WTC11 (cell line): Measurements from ENCODE around the gene NGB. TPM values are rescaled to one million over a fixed set of nuclear protein-coding genes. Genes with fewer than 3 reads are reported as not detected.

ENCODE experiments used
- ATAC-seq: fragments of 200-7000 bp; cut with Tn5 transposase; 2 replicates; pipeline ENCODE4 v1.10.0; 2021; ENCODE audit warnings: mild to moderate bottlenecking, moderate library complexity
- CTCF ChIA-PET: fragments of 300-600 bp; sonication (Branson Sonifier 250); formaldehyde crosslinking; loops from one replicate; lab custom pipeline; 2021; ENCODE audit warnings: antibody characterized with exemption; lab: Charles Lee
- POLR2A ChIA-PET: fragments of 350-600 bp; sonication (Branson Sonifier 250); formaldehyde crosslinking; loops from one replicate; lab custom pipeline; 2021; ENCODE audit warnings: antibody characterized with exemption; lab: Charles Lee
- DNase-seq: peaks from one replicate; pipeline ENCODE4 v3.0.0; 2021; ENCODE audit warnings: low spot score
- H3K27ac Mint-ChIP-seq: 2 replicates; pipeline ENCODE4 v1.8.0; 2021; ENCODE audit warnings: mixed read lengths
- H3K27me3 Mint-ChIP-seq: 2 replicates; pipeline ENCODE4 v1.8.0; 2021; ENCODE audit warnings: low read depth, mild to moderate bottlenecking, moderate library complexity, mixed read lengths
- H3K36me3 Mint-ChIP-seq: 2 replicates; pipeline ENCODE4 v1.8.0; 2021; ENCODE audit warnings: mixed read lengths
- H3K4me1 Mint-ChIP-seq: 2 replicates; pipeline ENCODE4 v1.8.0; 2022; ENCODE audit warnings: mixed read lengths
- H3K4me3 Mint-ChIP-seq: 2 replicates; pipeline ENCODE4 v1.8.0; 2021; ENCODE audit warnings: mild to moderate bottlenecking, moderate library complexity, mixed read lengths
- H3K9me3 Mint-ChIP-seq: 2 replicates; pipeline ENCODE4 v1.8.0; 2021; ENCODE audit warnings: mixed read lengths
- KAT7 ChIP-seq: sonication (generic); formaldehyde crosslinking; IDR thresholded peaks from 2 replicates; pipeline ENCODE4 v1.8.1; 2023; ENCODE audit warnings: missing genetic modification reagents, mild to moderate bottlenecking, borderline replicate concordance
- MXD4 ChIP-seq: fragments of 250-450 bp; sonication (Bioruptor Pico); IDR thresholded peaks from 2 replicates; pipeline ENCODE4 v1.8.0; 2021; ENCODE audit warnings: mild to moderate bottlenecking, moderate library complexity, borderline replicate concordance
- NR1H2 ChIP-seq: sonication (generic); formaldehyde crosslinking; IDR thresholded peaks from 2 replicates; pipeline ENCODE4 v1.9.0; 2021; ENCODE audit warnings: mild to moderate bottlenecking, moderate library complexity, missing genetic modification reagents
- ZNF121 ChIP-seq: sonication (generic); formaldehyde crosslinking; IDR thresholded peaks from 2 replicates; pipeline ENCODE4 v1.8.0; 2023; ENCODE audit warnings: missing genetic modification reagents
- ZNF423 ChIP-seq: fragments of 250-450 bp; sonication (Bioruptor Pico); IDR thresholded peaks from 2 replicates; pipeline ENCODE4 v2.1.2; 2022; ENCODE audit warnings: mild to moderate bottlenecking, moderate library complexity
- total RNA-seq: library from RNA; stranded (reverse); gene quantifications from 3 replicates; pipeline ENCODE4 v1.2.3, GENCODE V29; 2021
- TF ChIP-seq, protein P1 (sequence below): sonication (generic); formaldehyde crosslinking; IDR thresholded peaks from 2 replicates; pipeline ENCODE4 v1.8.1; 2022; ENCODE audit warnings: mild to moderate bottlenecking, moderate library complexity, missing genetic modification reagents
- TF ChIP-seq, protein P2 (sequence below): sonication (generic); formaldehyde crosslinking; IDR thresholded peaks from 2 replicates; pipeline ENCODE4 v1.8.1; 2023; ENCODE audit warnings: mild to moderate bottlenecking, moderate library complexity, missing genetic modification reagents
- TF ChIP-seq, protein P3 (sequence below): fragments of 200-600 bp; IDR thresholded peaks from 2 replicates; pipeline ENCODE4 v1.8.0; 2022; ENCODE audit warnings: antibody characterized with exemption
- TF ChIP-seq, protein P4 (sequence below): sonication (generic); formaldehyde crosslinking; conservative IDR thresholded peaks from 2 replicates; pipeline ENCODE4 v1.8.1; 2023; ENCODE audit warnings: mild to moderate bottlenecking, low read depth, missing genetic modification reagents, moderate library complexity

The NGB gene
- total RNA-seq, 1 experiment from 2014 or later: 0.33 TPM

DNA sequence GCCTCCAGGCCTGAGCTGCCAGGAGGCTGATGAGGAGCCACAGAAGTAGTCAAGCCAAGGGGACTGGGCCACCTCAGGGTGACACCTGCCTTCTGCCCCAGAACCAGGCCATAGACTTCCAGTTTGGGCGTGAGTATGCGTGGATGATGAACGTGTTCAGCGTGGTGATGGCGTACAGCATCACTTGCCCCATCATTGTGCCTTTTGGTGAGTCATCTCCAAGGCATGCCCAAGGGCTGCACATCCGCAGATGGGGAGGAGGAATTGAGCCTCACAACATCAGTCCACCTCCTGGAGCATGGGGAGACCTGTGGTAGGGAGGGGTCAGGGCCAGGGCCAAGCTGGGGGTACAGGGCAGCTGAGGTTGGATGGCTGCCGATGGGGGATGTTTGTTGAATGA, 22.3 kb downstream of the NGB start:
- POLR2A ChIA-PET: no interaction called here
- Mint-ChIP-seq H3K4me1 (no peaks in the 10 kb centered on the region), H3K36me3 (no peaks in the 10 kb centered on the region), H3K27ac (no peak overlapping the region), H3K4me3 (no peak overlapping the region), H3K27me3 (no peaks in the 10 kb centered on the region), H3K9me3 (no peaks in the 10 kb centered on the region)
- CTCF ChIA-PET: interaction anchor here (1.0 to 2.1 kb wide), 3 partner anchors 21 to 106 kb away, joined by 3 to 6 read pairs (median 3); no protein-coding TSS in a partner anchor
- no peak for DNase-seq
- ATAC-seq: no peak
- TF ChIP-seq KAT7 (CRISPR knock-in tag) (no peak), ZNF423 (CRISPR knock-in tag) (no peak), ZNF121 (no peak), MXD4 (CRISPR knock-in tag) (no peak)
- TF ChIP-seq, protein P1, sequence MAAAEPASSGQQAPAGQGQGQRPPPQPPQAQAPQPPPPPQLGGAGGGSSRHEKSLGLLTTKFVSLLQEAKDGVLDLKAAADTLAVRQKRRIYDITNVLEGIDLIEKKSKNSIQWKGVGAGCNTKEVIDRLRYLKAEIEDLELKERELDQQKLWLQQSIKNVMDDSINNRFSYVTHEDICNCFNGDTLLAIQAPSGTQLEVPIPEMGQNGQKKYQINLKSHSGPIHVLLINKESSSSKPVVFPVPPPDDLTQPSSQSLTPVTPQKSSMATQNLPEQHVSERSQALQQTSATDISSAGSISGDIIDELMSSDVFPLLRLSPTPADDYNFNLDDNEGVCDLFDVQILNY (CRISPR knock-in tag): no peak

DNA sequence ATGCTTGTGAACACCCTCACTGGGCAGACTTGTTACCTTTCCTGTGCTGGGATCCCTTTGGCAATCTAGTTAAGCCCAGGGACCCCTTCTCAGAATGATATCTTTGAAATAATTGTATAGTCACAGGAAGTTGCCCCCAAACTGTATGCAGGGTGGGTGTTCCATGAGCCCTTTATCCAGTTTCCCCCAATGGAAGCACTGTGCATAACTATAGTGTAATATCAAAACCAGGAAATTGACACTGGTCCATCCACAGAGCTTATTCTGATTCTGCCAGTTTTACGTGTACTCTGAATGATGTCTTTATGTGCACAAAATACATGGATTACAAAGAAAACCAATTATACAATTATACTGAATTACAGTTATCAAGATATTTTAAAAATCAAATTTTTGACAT, 24.2 kb downstream of the NGB start:
- no peak for TF ChIP-seq NR1H2 (CRISPR knock-in tag)
- TF ChIP-seq, protein P1 (CRISPR knock-in tag): no peak
- no peaks in the 10 kb centered on the region for H3K27me3 Mint-ChIP-seq
- H3K4me3 Mint-ChIP-seq: no peak overlapping the region
- CTCF ChIA-PET: interaction anchor here (0.6 to 1.9 kb wide), 3 partner anchors 33 to 100 kb away, joined by 3 to 8 read pairs (median 4); no protein-coding TSS in a partner anchor
- H3K27ac Mint-ChIP-seq: no peak overlapping the region
- no peaks in the 10 kb centered on the region for H3K36me3 Mint-ChIP-seq
- no peaks in the 10 kb centered on the region for H3K9me3 Mint-ChIP-seq
- POLR2A ChIA-PET: no interaction called here
- no peak for DNase-seq
- H3K4me1 Mint-ChIP-seq: no peaks in the 10 kb centered on the region
- ATAC-seq: no peak

DNA sequence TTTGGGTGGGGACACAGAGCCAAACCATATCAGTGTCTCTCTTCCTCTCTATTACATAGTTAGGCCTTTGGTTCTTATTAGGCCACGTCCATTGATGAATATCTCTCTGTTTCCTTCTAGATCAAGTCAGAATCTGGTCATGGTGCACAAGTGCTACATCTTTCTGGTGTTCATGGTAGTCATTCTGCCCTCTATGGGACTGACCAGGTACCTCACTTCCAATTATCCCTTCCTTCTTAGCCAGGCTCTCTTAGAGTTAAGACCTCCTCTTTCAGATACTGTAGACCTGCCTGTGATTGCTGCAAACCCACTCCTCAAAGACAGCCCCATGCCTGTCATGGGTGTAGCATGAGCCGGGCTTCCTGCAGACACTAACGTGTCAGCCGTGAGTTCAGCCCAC, 25.2 kb downstream of the NGB start:
- Mint-ChIP-seq H3K4me1 (no peaks in the 10 kb centered on the region), H3K27me3 (no peaks in the 10 kb centered on the region), H3K36me3 (no peaks in the 10 kb centered on the region), H3K9me3 (no peaks in the 10 kb centered on the region), H3K27ac (no peak overlapping the region), H3K4me3 (no peak overlapping the region)
- no peak for DNase-seq
- ChIA-PET CTCF (interaction anchor here (0.8 to 1.9 kb wide), 3 partner anchors 32 to 93 kb away, joined by 3 to 8 read pairs (median 3); no protein-coding TSS in a partner anchor), POLR2A (no interaction called here)
- peak; percentile 72 for ATAC-seq
- TF ChIP-seq, protein P2, sequence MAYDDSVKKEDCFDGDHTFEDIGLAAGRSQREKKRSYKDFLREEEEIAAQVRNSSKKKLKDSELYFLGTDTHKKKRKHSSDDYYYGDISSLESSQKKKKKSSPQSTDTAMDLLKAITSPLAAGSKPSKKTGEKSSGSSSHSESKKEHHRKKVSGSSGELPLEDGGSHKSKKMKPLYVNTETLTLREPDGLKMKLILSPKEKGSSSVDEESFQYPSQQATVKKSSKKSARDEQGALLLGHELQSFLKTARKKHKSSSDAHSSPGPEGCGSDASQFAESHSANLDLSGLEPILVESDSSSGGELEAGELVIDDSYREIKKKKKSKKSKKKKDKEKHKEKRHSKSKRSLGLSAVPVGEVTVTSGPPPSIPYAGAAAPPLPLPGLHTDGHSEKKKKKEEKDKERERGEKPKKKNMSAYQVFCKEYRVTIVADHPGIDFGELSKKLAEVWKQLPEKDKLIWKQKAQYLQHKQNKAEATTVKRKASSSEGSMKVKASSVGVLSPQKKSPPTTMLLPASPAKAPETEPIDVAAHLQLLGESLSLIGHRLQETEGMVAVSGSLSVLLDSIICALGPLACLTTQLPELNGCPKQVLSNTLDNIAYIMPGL: no peak
- TF ChIP-seq, protein P3, sequence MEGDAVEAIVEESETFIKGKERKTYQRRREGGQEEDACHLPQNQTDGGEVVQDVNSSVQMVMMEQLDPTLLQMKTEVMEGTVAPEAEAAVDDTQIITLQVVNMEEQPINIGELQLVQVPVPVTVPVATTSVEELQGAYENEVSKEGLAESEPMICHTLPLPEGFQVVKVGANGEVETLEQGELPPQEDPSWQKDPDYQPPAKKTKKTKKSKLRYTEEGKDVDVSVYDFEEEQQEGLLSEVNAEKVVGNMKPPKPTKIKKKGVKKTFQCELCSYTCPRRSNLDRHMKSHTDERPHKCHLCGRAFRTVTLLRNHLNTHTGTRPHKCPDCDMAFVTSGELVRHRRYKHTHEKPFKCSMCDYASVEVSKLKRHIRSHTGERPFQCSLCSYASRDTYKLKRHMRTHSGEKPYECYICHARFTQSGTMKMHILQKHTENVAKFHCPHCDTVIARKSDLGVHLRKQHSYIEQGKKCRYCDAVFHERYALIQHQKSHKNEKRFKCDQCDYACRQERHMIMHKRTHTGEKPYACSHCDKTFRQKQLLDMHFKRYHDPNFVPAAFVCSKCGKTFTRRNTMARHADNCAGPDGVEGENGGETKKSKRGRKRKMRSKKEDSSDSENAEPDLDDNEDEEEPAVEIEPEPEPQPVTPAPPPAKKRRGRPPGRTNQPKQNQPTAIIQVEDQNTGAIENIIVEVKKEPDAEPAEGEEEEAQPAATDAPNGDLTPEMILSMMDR: peak; percentile 35

DNA sequence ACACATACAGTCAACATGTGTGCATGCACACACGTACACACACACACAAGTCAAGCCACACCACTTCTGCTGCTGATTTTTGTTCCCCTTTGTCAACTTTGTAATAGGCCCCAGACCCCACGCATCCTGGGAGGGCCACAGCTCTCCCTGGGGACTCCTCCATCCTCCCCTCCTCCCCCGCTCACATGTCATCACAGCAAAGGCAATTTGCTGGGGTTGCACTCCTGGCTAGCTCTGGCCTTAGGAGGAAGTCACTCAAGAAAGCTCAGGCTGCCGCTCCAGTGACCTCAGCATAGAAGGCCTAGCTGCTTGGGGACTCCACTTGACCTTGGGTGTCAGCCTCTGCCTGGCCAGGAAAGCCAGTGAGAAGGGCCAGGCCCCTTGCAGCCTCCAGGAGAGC, 27.2 kb downstream of the NGB start:
- H3K27ac Mint-ChIP-seq: no peak overlapping the region
- H3K4me1 Mint-ChIP-seq: no peaks in the 10 kb centered on the region
- no peaks in the 10 kb centered on the region for H3K9me3 Mint-ChIP-seq
- no peak overlapping the region for H3K4me3 Mint-ChIP-seq
- DNase-seq (no peak), ATAC-seq (no peak)
- H3K36me3 Mint-ChIP-seq: no peaks in the 10 kb centered on the region
- ChIA-PET CTCF (no interaction called here), POLR2A (no interaction called here)
- TF ChIP-seq, protein P4, sequence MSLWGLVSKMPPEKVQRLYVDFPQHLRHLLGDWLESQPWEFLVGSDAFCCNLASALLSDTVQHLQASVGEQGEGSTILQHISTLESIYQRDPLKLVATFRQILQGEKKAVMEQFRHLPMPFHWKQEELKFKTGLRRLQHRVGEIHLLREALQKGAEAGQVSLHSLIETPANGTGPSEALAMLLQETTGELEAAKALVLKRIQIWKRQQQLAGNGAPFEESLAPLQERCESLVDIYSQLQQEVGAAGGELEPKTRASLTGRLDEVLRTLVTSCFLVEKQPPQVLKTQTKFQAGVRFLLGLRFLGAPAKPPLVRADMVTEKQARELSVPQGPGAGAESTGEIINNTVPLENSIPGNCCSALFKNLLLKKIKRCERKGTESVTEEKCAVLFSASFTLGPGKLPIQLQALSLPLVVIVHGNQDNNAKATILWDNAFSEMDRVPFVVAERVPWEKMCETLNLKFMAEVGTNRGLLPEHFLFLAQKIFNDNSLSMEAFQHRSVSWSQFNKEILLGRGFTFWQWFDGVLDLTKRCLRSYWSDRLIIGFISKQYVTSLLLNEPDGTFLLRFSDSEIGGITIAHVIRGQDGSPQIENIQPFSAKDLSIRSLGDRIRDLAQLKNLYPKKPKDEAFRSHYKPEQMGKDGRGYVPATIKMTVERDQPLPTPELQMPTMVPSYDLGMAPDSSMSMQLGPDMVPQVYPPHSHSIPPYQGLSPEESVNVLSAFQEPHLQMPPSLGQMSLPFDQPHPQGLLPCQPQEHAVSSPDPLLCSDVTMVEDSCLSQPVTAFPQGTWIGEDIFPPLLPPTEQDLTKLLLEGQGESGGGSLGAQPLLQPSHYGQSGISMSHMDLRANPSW (CRISPR knock-in tag): no peak
- H3K27me3 Mint-ChIP-seq: no peaks in the 10 kb centered on the region
